CMK (cell line): ENCODE results near the gene NFYC.

ENCODE experiments used
- DNase-seq: peaks from one replicate; pipeline ENCODE4 v3.0.0-alpha.2; 2010; ENCODE audit warnings: low read depth

Gene NFYC

GRCh38 chr1:40739455-40740008 is 48.0 kb downstream of the NFYC start:
- DNase-seq = no peak

- no peak for DNase-seq
Observed at GRCh38 chr1:40740039-40740996, 48.8 kb downstream of the NFYC start.

- no peak for DNase-seq
Observed at GRCh38 chr1:40740997-40741736, 49.7 kb downstream of the NFYC start.

GRCh38 chr1:40742363-40743061 is 51.0 kb downstream of the NFYC start:
- DNase-seq = no peak

GRCh38 chr1:40743452-40743851 is 51.9 kb downstream of the NFYC start:
- no peak for DNase-seq

GRCh38 chr1:40743860-40744259 is 52.4 kb downstream of the NFYC start:
- no peak for DNase-seq

GRCh38 chr1:40745176-40745575 is 53.7 kb downstream of the NFYC start:
- DNase-seq = no peak

- no peak for DNase-seq
Observed at GRCh38 chr1:40746344-40747090, 55.0 kb downstream of the NFYC start.

GRCh38 chr1:40748841-40749718 is 57.6 kb downstream of the NFYC start:
- DNase-seq = no peak

GRCh38 chr1:40749817-40750216 is 58.3 kb downstream of the NFYC start:
- DNase-seq = no peak

- no peak for DNase-seq
Observed at GRCh38 chr1:40750451-40750908, 59.0 kb downstream of the NFYC start.

- DNase-seq = no peak
Observed at GRCh38 chr1:40751802-40752201, 60.3 kb downstream of the NFYC start.

- no peak for DNase-seq
Observed at GRCh38 chr1:40753142-40753882, 61.8 kb downstream of the NFYC start.

- DNase-seq = no peak
Observed at GRCh38 chr1:40754201-40754600, 62.7 kb downstream of the NFYC start.

GRCh38 chr1:40755067-40755466 is 63.6 kb downstream of the NFYC start:
- DNase-seq = no peak

GRCh38 chr1:40756523-40756922 is 65.0 kb downstream of the NFYC start:
- DNase-seq = no peak

- no peak for DNase-seq
Observed at GRCh38 chr1:40757084-40757483, 65.6 kb downstream of the NFYC start.

GRCh38 chr1:40758004-40758403 is 66.5 kb downstream of the NFYC start:
- no peak for DNase-seq

GRCh38 chr1:40758578-40759343 is 67.3 kb downstream of the NFYC start:
- DNase-seq = no peak
